Caco-2 (cell line): Measurements from ENCODE around the gene TTK. TPM values are rescaled to one million over a fixed set of nuclear protein-coding genes. Genes with fewer than 3 reads are reported as not detected.
A peak's percentile ranks its signal among the peaks of the same experiment; 100 is the strongest.

Experiments used
- Bru-seq: library from RNA; stranded (reverse); fragments of 400-500 nt; gene quantifications from one replicate; lab custom pipeline; 2021; lab: Mats Ljungman, UMichigan
- BruChase-seq, 2 experiments: library from RNA; stranded (reverse); fragments of 400-500 nt; gene quantifications; one replicate each; lab custom pipeline; 2021; lab: Mats Ljungman, UMichigan
- BruUV-seq: library from RNA; stranded (reverse); fragments of 400-500 nt; replicated peaks from 2 replicates; lab custom pipeline; 2021; lab: Mats Ljungman, UMichigan
- CTCF ChIA-PET: fragments of 300-600 bp; sonication (Branson Sonifier 250); formaldehyde crosslinking; loops from one replicate; lab custom pipeline; 2022; ENCODE audit warnings: antibody characterized with exemption; lab: Charles Lee
- POLR2A ChIA-PET: fragments of 300-600 bp; sonication (Branson Sonifier 250); formaldehyde crosslinking; loops from one replicate; lab custom pipeline; 2022; ENCODE audit warnings: antibody characterized with exemption; lab: Charles Lee
- DNase-seq, 2 experiments: peaks; one replicate each; pipeline versions ENCODE4 v3.0.0 to v3.0.0-alpha.2; 2020 to 2022
- H3K27me3 ChIP-seq: replicated peaks from 2 replicates; pipeline ENCODE4 v1.6.0; 2011; ENCODE audit warnings: low read length; ENCODE audit not compliant: control insufficient read depth, insufficient read depth
- H3K36me3 ChIP-seq: 2 replicates; pipeline ENCODE4 v1.5.1; 2011; ENCODE audit warnings: low read length; ENCODE audit not compliant: control insufficient read depth, insufficient read depth
- H3K4me1 ChIP-seq: fragments of 250-450 bp; sonication (Bioruptor Pico); 2 replicates; pipeline ENCODE4 v1.5.1; 2020; ENCODE audit warnings: mild to moderate bottlenecking
- H3K4me3 ChIP-seq: 2 replicates; pipeline ENCODE4 v1.5.1; 2011; ENCODE audit warnings: low read depth, mild to moderate bottlenecking, control low read depth, low read length
- H3K9me3 ChIP-seq: fragments of 250-450 bp; sonication (Bioruptor Pico); 2 replicates; pipeline ENCODE4 v1.5.1; 2020; ENCODE audit warnings: mild to moderate bottlenecking, moderate library complexity
- H3K27ac Mint-ChIP-seq: one replicate; pipeline ENCODE4 v1.8.0; 2022; ENCODE audit warnings: mixed read lengths; ENCODE audit not compliant: unreplicated experiment
- H3K27me3 Mint-ChIP-seq: one replicate; pipeline ENCODE4 v1.8.0; 2022; ENCODE audit warnings: mixed read lengths; ENCODE audit not compliant: insufficient read depth, unreplicated experiment
- H3K36me3 Mint-ChIP-seq: one replicate; pipeline ENCODE4 v1.8.0; 2022; ENCODE audit warnings: mild to moderate bottlenecking, mixed read lengths; ENCODE audit not compliant: insufficient read depth, unreplicated experiment
- H3K4me1 Mint-ChIP-seq: one replicate; pipeline ENCODE4 v1.8.0; 2022; ENCODE audit warnings: low read depth, mixed read lengths; ENCODE audit not compliant: unreplicated experiment
- H3K4me3 Mint-ChIP-seq: one replicate; pipeline ENCODE4 v1.8.0; 2022; ENCODE audit warnings: mild to moderate bottlenecking, moderate library complexity, mixed read lengths; ENCODE audit not compliant: unreplicated experiment
- H3K9me3 Mint-ChIP-seq: one replicate; pipeline ENCODE4 v1.8.0; 2022; ENCODE audit warnings: mixed read lengths; ENCODE audit not compliant: unreplicated experiment
- CTCF ChIP-seq, 2 experiments: fragments of 200-600 bp in 1 of 2; IDR thresholded peaks; 1 replicate in 1 of 2; 2 replicates in 1 of 2; pipeline versions ENCODE4 v1.5.1 to v1.8.0; 2011 to 2022; ENCODE audit warnings: antibody characterized with exemption in 1 of 2, control low read depth in 1 of 2, inconsistent platforms in 1 of 2, low read depth in 1 of 2, low read length in 1 of 2, mild to moderate bottlenecking in 1 of 2, moderate library complexity in 1 of 2; ENCODE audit not compliant: insufficient read depth in 1 of 2, severe bottlenecking in 1 of 2, unreplicated experiment in 1 of 2
- intact Hi-C: fragments of 100-400 bp; cut with micrococcal nuclease; formaldehyde crosslinking; loops from one replicate; pipeline ENCODE4 v1.10.0; 2022; ENCODE audit not compliant: unreplicated experiment
- long read RNA-seq: library from polyadenylated mRNA; stranded (forward); transcript quantifications from one replicate; pipeline ENCODE4 v2.0.0, GENCODE V29; 2022
- total RNA-seq: library from RNA; stranded (reverse); gene quantifications from 2 replicates; pipeline ENCODE4 v1.2.3, GENCODE V29; 2022

TTK gene
- total RNA-seq (37.4 and 40.0 TPM in 2 replicates), Bru-seq, nascent RNA (percentile 86 among the genes with signal in this experiment), BruChase-seq, experiment 1, labeled RNA remaining after a 2-hour chase (percentile 81 among the genes with signal in this experiment), BruChase-seq, experiment 2, labeled RNA remaining after a 6-hour chase (percentile 81 among the genes with signal in this experiment)
- long read RNA-seq, transcript TTK-208 (22 exons, 3,725 nt): minor isoform, 5 of 44 reads
- long read RNA-seq, transcript TTK-202 (22 exons, 3,010 nt): major isoform, 24 of 44 reads
- long read RNA-seq, partial matches to known transcripts: 3 of 44 reads
- long read RNA-seq, other reads (novel, unspliced or antisense): 11 of 44 reads

DNA sequence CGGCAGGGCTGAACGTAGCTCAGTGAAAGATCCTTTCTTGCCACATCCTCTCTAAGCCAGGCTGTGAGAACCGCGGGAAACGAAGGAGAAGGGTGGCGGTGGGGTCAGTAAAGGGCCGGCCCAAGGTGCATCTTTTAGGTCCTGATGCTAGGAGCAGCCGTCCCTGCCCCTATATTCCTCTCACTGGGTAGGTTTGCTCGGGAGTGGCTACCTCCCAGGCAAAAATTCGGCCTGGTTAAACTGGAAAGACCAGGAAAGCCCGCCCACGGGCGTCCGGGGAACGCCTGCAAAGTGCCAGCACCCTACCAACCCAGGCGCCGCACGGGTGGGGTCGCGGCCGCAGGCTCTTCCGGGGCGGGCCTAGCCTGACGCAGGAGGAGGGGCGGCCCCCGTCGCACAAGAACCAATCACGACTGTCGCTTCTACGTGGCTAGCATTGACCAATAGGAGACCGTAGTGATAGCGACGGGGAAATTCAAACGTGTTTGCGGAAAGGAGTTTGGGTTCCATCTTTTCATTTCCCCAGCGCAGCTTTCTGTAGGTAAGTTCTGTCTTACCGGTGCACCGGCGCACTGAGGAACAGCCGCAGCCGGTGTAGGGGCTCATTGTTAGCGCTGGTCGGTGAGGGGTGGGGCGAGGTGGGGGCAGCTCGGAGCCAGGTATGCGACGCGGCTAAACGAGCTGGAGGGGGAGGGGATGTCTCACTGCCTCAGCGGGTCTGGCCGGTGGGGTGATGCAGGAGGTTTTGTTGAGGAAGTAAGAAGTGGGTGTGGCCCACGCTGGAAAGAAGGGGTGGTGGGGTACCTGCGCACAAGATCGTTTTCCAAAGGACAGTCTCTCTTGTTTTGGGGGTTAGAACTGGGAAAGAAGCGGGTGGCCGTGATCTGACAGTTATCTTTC, at the start of gene TTK:
Gene TTK, plus strand, starts transcription at position 477 of the 900 bp plus-strand sequence. CDS start 1,195 bp downstream, outside the sequence.
- peak within 1 kb of the TSS; percentile 93 for H3K4me3 ChIP-seq
- no peak for TF ChIP-seq CTCF (IDR thresholded peaks at IDR 0.05; ENCODE audit: insufficient read depth in 1 of 2, low read depth in 1 of 2, low read length in 1 of 2, severe bottlenecking in 1 of 2, unreplicated experiment in 1 of 2)
- peaks cover 28% of the 10 kb centered on the region for H3K36me3 Mint-ChIP-seq
- intact Hi-C loops: loop anchor here (1.0 to 5.0 kb wide), 3 partner anchors 56 to 103 kb away; partner anchors contain the start of gene BCKDHB
- H3K27me3 ChIP-seq: no peaks in the 10 kb centered on the region
- peak within 1 kb of the TSS; percentile 75 for H3K27ac Mint-ChIP-seq
- peak within 1 kb of the TSS; percentile 86 for H3K4me3 Mint-ChIP-seq
- H3K27me3 Mint-ChIP-seq: no peaks in the 10 kb centered on the region
- BruUV-seq: no TSS peak
- peaks cover 9% of the 10 kb centered on the region for H3K4me1 Mint-ChIP-seq
- no peaks in the 10 kb centered on the region for H3K9me3 Mint-ChIP-seq
- peaks cover 12% of the 10 kb centered on the region; the same call in 1 of the 2 replicates for H3K4me1 ChIP-seq
- CTCF ChIA-PET: interaction anchor here (1.5 to 1.6 kb wide), 2 partner anchors 55 to 58 kb away, joined by 4 to 5 read pairs; no protein-coding TSS in a partner anchor
- H3K9me3 ChIP-seq: no peaks in the 10 kb centered on the region
- POLR2A ChIA-PET: interaction anchor here (1.5 to 1.6 kb wide), 2 partner anchors 16 to 102 kb away, joined by 5 to 6 read pairs; partner anchors contain the start of gene BCKDHB
- peak; percentile 94 to 95 for DNase-seq
- H3K36me3 ChIP-seq: no peaks in the 10 kb centered on the region

DNA sequence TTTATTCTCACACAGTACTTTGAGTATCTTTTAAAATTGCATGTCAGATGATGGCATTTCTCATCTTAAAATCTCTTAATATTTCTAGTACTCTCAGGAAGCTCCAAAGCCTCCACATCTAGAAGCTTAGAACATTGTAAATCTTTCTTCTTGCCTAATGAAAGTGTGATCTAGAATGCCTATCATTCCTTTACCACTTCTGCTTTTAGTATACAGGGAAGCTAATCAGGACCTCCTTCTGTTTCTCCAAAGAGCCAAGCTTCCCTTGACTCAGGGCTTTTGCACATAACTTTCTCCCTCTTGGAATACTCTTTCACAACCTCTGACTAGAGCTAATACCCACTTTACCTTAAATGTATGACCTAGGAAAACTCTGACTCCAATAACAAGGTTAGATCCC, 49.6 kb upstream of the TTK start:
- H3K4me3 Mint-ChIP-seq: no peak overlapping the region
- BruUV-seq: no TSS peak
- H3K27ac Mint-ChIP-seq: no peak overlapping the region
- no peaks in the 10 kb centered on the region for H3K9me3 Mint-ChIP-seq
- CTCF ChIA-PET: no interaction called here
- intact Hi-C loops: no loop called here
- POLR2A ChIA-PET: no interaction called here
- no peaks in the 10 kb centered on the region for H3K27me3 ChIP-seq
- H3K4me1 ChIP-seq: no peaks in the 10 kb centered on the region
- no peaks in the 10 kb centered on the region for H3K36me3 Mint-ChIP-seq
- no peak overlapping the region for H3K4me3 ChIP-seq
- H3K4me1 Mint-ChIP-seq: no peaks in the 10 kb centered on the region
- peaks cover 14% of the 10 kb centered on the region for H3K27me3 Mint-ChIP-seq
- H3K36me3 ChIP-seq: no peaks in the 10 kb centered on the region
- H3K9me3 ChIP-seq: no peaks in the 10 kb centered on the region
- no peak for TF ChIP-seq CTCF (IDR thresholded peaks at IDR 0.05; ENCODE audit: insufficient read depth in 1 of 2, low read depth in 1 of 2, low read length in 1 of 2, severe bottlenecking in 1 of 2, unreplicated experiment in 1 of 2)
- no peak for DNase-seq

DNA sequence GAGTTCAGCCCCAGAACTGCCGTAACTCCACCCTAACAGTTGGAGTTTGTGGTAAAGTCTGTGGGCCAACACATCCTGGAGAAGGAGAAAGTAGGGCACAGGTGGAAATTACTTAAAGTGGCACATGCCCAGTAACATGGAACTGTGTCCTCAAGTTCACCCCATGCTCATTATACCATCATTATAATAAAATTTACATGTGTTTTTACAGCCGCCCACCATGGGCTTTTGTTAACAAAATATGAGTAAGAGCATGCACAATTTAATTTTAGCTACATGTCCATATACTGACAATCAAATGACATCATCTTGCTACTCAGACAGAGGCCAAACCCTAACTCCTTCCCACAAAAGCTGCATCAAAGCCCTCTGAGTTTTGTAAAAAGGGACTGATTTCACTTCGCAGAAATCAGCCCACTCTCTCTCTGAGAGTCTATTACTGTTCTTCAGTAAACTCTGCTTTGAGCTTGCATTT, 39.8 kb upstream of the TTK start:
- no peak for DNase-seq
- Mint-ChIP-seq H3K9me3 (no peaks in the 10 kb centered on the region), H3K4me3 (no peak overlapping the region), H3K4me1 (no peaks in the 10 kb centered on the region), H3K36me3 (no peaks in the 10 kb centered on the region), H3K27ac (no peak overlapping the region), H3K27me3 (peaks cover 15% of the 10 kb centered on the region)
- POLR2A ChIA-PET: no interaction called here
- Histone ChIP-seq H3K27me3 (no peaks in the 10 kb centered on the region), H3K4me1 (no peaks in the 10 kb centered on the region), H3K4me3 (no peak overlapping the region), H3K9me3 (no peaks in the 10 kb centered on the region), H3K36me3 (no peaks in the 10 kb centered on the region)
- no peak for TF ChIP-seq CTCF (IDR thresholded peaks at IDR 0.05; ENCODE audit: insufficient read depth in 1 of 2, low read depth in 1 of 2, low read length in 1 of 2, severe bottlenecking in 1 of 2, unreplicated experiment in 1 of 2)
- intact Hi-C loops: no loop called here
- CTCF ChIA-PET: no interaction called here
- BruUV-seq: no TSS peak
